ENCODE measurements around the gene USP54. TPM values are rescaled to one million over a fixed set of nuclear protein-coding genes. Genes with fewer than 3 reads are reported as not detected.

Gene USP54
- total and polyA plus RNA-seq, 9 of the 15 experiments (the other 6 are each of a cell fraction or from before 2014, with no cell fraction given), result 3.8 to 40.1 (median 16.9) TPM

- no peak for TF ChIP-seq RERE (CRISPR knock-in tag; IDR thresholded peaks at IDR 0.05; ENCODE audit: borderline replicate concordance)
- TF ChIP-seq USF2 (CRISPR knock-in tag; IDR thresholded peaks at IDR 0.05), result no peak
- no peak for TF ChIP-seq ZNF445 (CRISPR knock-in tag; IDR thresholded peaks at IDR 0.05; ENCODE audit: low read depth)
- TF ChIP-seq HSF4 (CRISPR knock-in tag; IDR thresholded peaks at IDR 0.05; ENCODE audit: borderline replicate concordance), result no peak
- TF ChIP-seq EHMT2 (IDR thresholded peaks at IDR 0.05), result peak; percentile 91
- TF ChIP-seq RBM39 (optimal IDR thresholded peaks at IDR 0.05; ENCODE audit: low read depth, low read length), result no peak
- TF ChIP-seq NBN (IDR thresholded peaks at IDR 0.05; ENCODE audit: low read depth), result peak; percentile 97; the same call in 1 of the 2 replicates
- TF ChIP-seq JUND (IDR thresholded peaks at IDR 0.05; ENCODE audit: borderline replicate concordance, low read depth, low read length), result peak; percentile 91
- peak; percentile 79; the same call in 2 of the 3 replicates for TF ChIP-seq JUND (tag; IDR thresholded peaks at IDR 0.05; ENCODE audit: borderline replicate concordance, low read depth, low read length)
- TF ChIP-seq ZNF639 (CRISPR knock-in tag; conservative IDR thresholded peaks at IDR 0.05 in 1 of 2, IDR thresholded peaks at IDR 0.05 in 1 of 2), result peak in 1 of 2 experiments; percentile 97; a peak in 2 of 4 replicates
- no peak for TF ChIP-seq DLX4 (CRISPR knock-in tag; IDR thresholded peaks at IDR 0.05)
- peak; percentile 94; the same call in 1 of the 2 replicates for TF ChIP-seq TARDBP (IDR thresholded peaks at IDR 0.05)
- no peak for TF ChIP-seq ZNF212 (CRISPR knock-in tag; IDR thresholded peaks at IDR 0.05)
- TF ChIP-seq RFX1 (IDR thresholded peaks at IDR 0.05), result no peak
- TF ChIP-seq ATF6 (CRISPR knock-in tag; IDR thresholded peaks at IDR 0.05), result no peak
- peak; percentile 89 for TF ChIP-seq HES1 (IDR thresholded peaks at IDR 0.05; ENCODE audit: low read depth)
These were observed 134.8 kb downstream of the USP54 start (continued) for GRCh38 chr10:73456187-73456890.

Measured in K562 (cell line).